HG02571 (cell line): ENCODE data around the gene EYA4.

ENCODE experiments used
- ATAC-seq: cut with Tn5 transposase; IDR thresholded peaks from one replicate; pipeline ENCODE4 v1.9.1; 2021; ENCODE audit warnings: mild to moderate bottlenecking, moderate library complexity; ENCODE audit not compliant: unreplicated experiment

EYA4 gene

DNA sequence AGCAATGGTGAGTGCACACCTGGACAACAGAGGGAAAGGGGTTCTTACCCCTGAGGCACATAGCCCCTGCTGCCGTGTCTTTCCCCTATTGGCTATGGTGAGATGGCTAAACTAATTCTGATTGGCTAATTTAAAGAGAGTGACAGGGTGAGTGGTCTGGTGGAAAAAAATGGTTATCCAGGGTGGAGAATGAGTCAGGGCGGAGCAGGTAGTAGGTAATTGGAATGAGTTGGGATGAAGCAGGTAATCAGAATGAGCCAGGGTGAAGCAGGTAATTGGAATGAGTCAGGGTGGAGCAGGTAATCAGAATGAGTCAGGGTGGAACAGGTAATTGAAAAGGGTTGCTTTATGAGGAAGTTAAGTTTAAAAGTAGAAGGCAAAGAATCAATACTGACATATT is 200.3 kb downstream of the EYA4 start:
- ATAC-seq: no peak

DNA sequence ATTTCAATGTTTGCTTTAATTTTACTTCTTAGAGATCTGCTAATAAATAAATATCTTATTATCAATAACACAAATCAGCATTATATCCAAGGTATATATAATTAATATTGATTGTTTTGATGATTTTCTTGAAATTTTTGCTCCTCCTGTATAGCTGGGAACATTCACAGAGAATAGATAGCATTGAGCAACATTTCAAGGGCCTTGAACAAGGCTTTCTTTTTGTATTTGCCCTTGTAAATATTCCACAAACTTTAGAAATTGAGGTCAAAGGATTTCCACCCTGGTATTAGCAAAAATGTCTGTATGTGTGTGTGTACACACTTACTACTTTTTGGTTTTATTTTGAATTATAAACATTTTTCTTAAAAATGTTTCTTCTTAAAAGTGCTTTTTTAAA is 205.6 kb downstream of the EYA4 start:
- ATAC-seq: no peak

- no peak for ATAC-seq
Observed at GRCh38 chr6:133447924-133448323, 206.8 kb downstream of the EYA4 start.

- ATAC-seq: no peak
Observed at GRCh38 chr6:133456439-133456838, 215.3 kb downstream of the EYA4 start.

GRCh38 chr6:133456944-133457343 is 215.8 kb downstream of the EYA4 start:
- ATAC-seq: no peak

- ATAC-seq: no peak
Observed at GRCh38 chr6:133460101-133460500, 218.9 kb downstream of the EYA4 start.

DNA sequence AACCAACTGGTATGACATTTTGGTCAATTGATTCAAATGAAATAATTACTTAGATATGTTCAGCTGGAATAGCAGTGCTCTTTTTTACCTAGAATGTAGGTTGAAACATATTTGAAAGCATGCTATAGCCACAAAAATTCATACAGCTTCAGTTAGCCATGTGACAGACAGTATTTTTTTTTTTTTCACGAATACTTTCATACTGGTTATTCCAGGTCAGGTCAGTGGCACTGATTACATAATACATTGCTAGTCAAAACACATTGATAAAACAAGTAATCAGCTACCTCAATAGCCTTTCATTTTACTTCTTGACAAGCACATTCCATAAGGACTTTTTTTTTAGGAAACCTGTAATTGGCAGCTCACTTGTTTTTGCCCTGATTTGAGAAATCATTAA is 222.6 kb downstream of the EYA4 start:
- ATAC-seq: no peak

- ATAC-seq: no peak
Observed at GRCh38 chr6:133466680-133467079, 225.5 kb downstream of the EYA4 start.

- no peak for ATAC-seq
Observed at GRCh38 chr6:133467231-133467981, 226.2 kb downstream of the EYA4 start.

- no peak for ATAC-seq
Observed at GRCh38 chr6:133467982-133468380, 226.8 kb downstream of the EYA4 start.

- ATAC-seq: no peak
Observed at GRCh38 chr6:133468591-133468990, 227.4 kb downstream of the EYA4 start.

DNA sequence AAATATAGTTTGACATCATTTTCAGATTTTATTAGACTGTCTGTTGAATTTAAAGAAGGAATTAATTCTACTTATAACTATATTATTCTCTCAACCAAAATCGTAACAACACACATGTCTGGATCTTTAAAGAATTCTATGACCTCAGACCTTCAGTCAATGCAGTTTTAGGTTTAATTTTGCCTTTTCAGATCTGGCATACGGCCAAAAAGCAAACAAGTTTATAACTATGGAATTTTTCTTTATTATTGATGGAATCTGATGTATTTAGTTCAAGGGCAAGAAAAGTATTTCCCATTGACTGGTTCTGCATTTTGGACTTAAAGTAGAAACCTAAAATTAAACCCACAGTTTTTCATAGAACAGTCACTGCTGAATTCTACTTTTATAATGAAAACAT is 233.4 kb downstream of the EYA4 start:
- no peak for ATAC-seq

DNA sequence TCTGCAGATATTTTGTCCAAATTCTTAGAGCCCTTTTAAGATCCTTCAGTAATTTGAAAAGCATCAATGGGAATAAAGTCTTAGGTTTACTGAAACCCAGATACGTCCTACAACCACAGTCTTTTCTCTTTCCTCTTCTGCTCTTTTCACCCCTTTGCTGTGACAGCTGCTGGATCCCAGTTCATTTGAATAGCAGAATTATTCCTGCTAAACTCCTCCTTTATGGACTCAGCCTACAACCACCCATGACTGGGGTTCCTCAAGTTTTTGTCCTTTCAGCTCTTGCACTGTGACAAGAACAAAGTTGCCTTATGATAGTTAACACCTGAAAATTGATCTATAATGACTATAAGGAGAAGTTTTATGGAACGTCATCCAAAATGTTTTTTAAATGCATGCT is 237.5 kb downstream of the EYA4 start:
- ATAC-seq: no peak

- no peak for ATAC-seq
Observed at GRCh38 chr6:133487174-133487573, 246.0 kb downstream of the EYA4 start.

DNA sequence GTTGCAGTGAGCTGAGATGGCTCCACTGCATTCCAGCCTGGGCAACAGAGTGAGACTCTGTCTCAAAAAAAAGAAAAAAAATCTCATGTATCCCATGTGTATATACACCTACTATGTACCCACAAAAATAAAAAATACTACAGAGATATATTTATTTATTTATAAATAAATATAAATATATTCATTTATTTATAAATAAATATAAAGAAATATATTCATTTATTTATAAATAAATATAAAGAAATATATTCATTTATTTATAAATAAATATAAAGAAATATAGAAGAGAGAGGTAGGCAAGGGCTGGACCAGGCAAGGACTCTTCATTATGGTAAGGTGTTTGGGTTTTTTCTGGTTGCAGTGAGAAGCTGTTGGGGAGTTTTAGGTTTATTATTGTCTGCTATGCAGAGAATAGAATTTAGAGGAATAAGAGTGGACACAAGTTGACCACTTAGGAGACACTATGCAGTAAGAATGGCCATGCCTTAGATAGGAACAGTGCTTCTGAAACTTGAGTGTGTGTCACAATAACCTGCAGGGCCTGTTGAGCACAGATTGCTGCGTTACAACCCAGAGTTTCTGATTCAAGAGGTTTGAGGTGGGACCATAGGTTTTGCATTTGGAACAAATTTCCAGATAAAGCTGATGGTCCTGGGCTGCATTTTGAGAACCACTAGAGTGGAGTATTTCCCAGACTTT is 254.2 kb downstream of the EYA4 start:
- no peak for ATAC-seq

- no peak for ATAC-seq
Observed at GRCh38 chr6:133499662-133500061, 258.5 kb downstream of the EYA4 start.

DNA sequence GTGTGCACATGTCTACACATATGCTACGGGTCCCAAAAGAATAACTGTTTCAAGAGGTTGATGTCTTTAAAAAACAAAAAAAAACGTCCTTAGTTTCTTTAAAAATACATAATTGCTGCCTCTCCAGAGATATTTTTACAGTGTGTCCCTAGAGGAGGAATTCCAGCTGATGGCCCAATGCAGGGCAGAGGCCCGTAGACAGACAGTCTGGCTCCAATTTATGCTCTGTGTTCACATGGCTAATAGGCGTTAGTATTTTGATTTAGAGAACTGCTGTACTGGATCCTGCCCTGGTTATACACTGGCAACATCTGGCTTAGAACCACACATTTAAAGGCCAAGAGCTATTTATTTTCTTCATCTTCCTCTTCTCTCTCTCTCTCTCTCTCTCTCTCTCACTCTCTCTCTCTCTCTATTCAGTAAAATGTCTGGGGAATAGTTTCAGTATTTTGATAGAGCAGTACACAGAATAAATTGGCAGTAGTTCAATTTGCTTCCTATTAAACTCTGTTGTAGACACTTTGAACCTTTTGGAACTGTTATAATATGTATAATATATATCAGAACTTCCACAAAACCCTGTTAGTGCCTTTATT is 260.6 kb downstream of the EYA4 start:
- ATAC-seq: no peak

DNA sequence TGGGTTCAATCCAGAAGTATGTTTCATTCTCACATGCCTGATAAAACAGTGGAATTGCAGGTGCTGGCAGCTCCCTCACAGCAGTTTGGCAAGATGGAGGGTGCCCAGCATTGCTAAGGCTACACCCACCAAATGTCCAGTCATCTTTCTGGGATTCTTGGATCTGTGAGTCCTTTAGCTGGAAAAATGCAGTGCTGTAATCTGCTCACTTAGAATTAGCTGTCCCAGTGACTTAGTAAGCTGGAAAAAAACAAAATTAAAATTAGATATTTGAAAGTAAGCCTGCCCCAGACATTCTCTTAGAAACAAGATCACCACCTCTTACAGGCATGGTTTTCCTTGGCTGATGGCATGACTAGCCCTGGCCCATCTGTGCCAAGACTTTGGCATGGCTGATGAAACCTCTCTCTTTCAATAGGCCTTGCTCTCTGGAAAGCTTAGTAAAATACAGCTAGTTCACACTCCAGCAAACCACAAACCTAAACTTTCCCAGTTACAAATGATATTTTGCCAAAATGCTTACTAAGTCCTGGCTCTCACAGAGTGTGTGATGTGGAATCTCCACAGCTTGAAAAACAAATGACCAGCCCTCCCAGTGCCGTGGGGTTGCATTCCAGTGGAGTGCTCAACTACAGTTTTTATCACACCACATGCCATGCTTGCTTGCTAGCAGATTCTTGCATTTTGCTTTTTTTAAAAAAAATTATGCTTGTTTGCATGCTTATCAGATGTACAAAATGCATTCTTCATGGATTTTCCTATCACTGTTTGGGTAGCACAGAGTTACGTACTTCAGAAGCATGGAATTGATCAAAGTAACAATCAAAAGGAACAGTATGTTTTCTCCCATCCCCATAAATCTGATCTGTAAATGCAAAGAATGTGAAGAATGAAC is 261.5 kb downstream of the EYA4 start:
- ATAC-seq: no peak

DNA sequence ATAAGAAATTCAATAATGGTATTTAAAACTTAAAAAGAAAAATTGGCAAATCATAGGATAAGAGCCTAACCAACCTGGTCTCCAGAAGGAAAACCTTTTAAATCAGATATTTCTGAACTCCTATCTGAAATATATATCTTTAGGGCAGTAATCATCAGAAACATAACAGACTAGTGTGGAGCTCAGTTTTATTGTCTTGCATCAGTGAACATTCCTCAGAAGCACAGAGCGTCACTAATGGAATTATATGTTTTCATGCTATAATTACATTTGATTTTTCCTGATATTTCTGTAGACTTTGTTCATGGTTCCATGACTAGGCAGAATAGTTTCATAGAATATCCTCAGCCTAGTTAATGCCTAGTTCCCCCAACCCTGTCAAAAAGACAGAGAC is 262.2 kb downstream of the EYA4 start:
- no peak for ATAC-seq

DNA sequence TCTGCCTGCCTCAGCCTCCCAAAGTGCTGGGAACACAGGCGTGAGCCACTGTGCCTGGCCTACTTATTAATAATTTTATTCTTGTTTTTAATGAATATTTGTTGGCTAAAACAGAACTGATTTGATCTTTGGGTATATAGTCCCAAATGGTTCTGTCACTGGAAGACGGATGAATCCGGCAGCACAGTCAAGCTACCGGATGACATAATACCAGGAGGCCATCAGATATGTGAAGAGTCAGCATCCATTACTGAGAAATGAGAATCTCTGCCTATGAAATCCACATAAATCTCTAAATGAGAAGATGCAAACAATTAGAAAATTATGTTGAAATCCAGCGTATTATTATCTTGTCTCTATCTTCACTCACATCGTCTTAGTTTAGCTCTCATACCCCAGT is 263.0 kb downstream of the EYA4 start:
- ATAC-seq: no peak

DNA sequence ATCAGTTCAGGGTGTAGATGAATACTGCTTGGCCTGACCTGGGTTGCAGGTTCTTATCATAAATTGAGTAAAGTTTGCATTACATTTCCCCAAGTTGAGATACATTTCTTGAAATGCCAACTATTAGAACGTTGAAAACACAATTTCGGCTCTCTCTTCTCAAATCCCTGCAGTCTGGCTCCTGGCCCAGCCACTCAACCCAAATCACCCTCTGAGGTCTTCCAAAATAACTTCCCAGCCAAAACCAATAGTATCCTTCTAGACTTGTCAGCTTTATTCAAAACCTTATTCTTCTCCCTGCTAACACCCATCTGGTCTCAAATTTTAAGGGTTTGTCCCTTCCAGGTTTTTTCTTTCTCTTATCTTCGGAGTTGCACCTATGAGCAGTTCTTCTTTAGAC is 263.6 kb downstream of the EYA4 start:
- ATAC-seq: no peak
